Ovary (tissue), 3 donors: Measurements from ENCODE around the gene NCOA3.

Experiments used
- POLR2A ChIP-seq: fragments of 450-650 bp; IDR thresholded peaks from one replicate; pipeline ENCODE4 v1.6.1; 2017; ENCODE audit warnings: antibody characterized with exemption, mild to moderate bottlenecking, moderate library complexity
- TF ChIP-seq, protein P1 (sequence below), 3 donors: fragments of 450-650 bp in 2 of 3; fragments of 200-600 bp in 1 of 3; IDR thresholded peaks; one replicate each; pipeline versions ENCODE4 v1.5.1 to v1.8.0; 2016 to 2022; ENCODE audit warnings: antibody characterized with exemption in 3 of 3, mild to moderate bottlenecking in 1 of 3
- donor health status: DM: no; HTN: no; CAD: no.

DNA sequence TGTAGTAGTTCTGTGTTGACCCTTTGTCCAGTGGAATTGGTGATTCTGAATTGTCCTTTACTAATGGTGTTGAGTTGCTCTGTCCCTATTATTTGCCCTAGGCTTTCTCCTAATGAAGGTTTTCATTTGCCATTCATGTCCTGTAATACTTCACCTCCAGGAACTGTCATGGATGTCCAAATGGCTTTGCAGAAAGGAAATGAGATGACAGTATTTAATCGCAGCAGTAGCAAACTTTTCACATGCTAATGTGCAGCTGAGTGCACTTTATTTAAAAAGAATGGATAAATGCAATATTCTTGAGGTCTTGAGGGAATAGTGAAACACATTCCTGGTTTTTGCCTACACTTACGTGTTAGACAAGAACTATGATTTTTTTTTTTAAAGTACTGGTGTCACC, 152.2 kb downstream of the NCOA3 start:
- TF ChIP-seq, protein P1, sequence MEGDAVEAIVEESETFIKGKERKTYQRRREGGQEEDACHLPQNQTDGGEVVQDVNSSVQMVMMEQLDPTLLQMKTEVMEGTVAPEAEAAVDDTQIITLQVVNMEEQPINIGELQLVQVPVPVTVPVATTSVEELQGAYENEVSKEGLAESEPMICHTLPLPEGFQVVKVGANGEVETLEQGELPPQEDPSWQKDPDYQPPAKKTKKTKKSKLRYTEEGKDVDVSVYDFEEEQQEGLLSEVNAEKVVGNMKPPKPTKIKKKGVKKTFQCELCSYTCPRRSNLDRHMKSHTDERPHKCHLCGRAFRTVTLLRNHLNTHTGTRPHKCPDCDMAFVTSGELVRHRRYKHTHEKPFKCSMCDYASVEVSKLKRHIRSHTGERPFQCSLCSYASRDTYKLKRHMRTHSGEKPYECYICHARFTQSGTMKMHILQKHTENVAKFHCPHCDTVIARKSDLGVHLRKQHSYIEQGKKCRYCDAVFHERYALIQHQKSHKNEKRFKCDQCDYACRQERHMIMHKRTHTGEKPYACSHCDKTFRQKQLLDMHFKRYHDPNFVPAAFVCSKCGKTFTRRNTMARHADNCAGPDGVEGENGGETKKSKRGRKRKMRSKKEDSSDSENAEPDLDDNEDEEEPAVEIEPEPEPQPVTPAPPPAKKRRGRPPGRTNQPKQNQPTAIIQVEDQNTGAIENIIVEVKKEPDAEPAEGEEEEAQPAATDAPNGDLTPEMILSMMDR (IDR thresholded peaks at IDR 0.05) = no peak
- no peak for TF ChIP-seq POLR2A
